GM19238 (cell line): ENCODE data around the gene VEGFA.
A peak's percentile ranks its signal among the peaks of the same experiment; 100 is the strongest.

Source experiments
- DNase-seq: peaks from one replicate; pipeline ENCODE4 v3.0.0; 2011; ENCODE audit warnings: low spot score; ENCODE audit not compliant: insufficient read length

The VEGFA gene

GRCh38 chr6:43759136-43759906 lies 10.7 kb upstream of the VEGFA start:
- DNase-seq, result no peak

- DNase-seq, result no peak
These were observed 10.2 kb upstream of the VEGFA start for GRCh38 chr6:43759907-43760206.

GRCh38 chr6:43760210-43761168 lies 9.5 kb upstream of the VEGFA start:
- DNase-seq, result no peak

GRCh38 chr6:43761666-43762409 lies 8.2 kb upstream of the VEGFA start:
- no peak for DNase-seq

GRCh38 chr6:43762410-43762768 lies 7.6 kb upstream of the VEGFA start:
- DNase-seq, result no peak

- no peak for DNase-seq
These were observed 6.9 kb upstream of the VEGFA start for GRCh38 chr6:43762966-43763695.

- no peak for DNase-seq
These were observed 6.0 kb upstream of the VEGFA start for GRCh38 chr6:43763812-43764522.

GRCh38 chr6:43764772-43765171 lies 5.2 kb upstream of the VEGFA start:
- no peak for DNase-seq

GRCh38 chr6:43765776-43766499 lies 4.1 kb upstream of the VEGFA start:
- DNase-seq, result no peak

- no peak for DNase-seq
These were observed 3.5 kb upstream of the VEGFA start for GRCh38 chr6:43766500-43766853.

- no peak for DNase-seq
These were observed 3.0 kb upstream of the VEGFA start for GRCh38 chr6:43766964-43767461.

GRCh38 chr6:43767553-43768505 lies 2.2 kb upstream of the VEGFA start:
- no peak for DNase-seq

- DNase-seq, result no peak
These were observed 1.5 kb upstream of the VEGFA start for GRCh38 chr6:43768506-43768860.

GRCh38 chr6:43768983-43769525 lies 957 bp upstream of the VEGFA start:
- DNase-seq, result no peak

- no peak for DNase-seq
These were observed 580 bp downstream of the VEGFA start for GRCh38 chr6:43770372-43771209.

- peak; percentile 59 for DNase-seq
These were observed 1.3 kb downstream of the VEGFA start for GRCh38 chr6:43771210-43771857.
